CD14-positive monocyte (primary cell): ENCODE data around the gene C1S. TPM values are rescaled to one million over a fixed set of nuclear protein-coding genes. Genes with fewer than 3 reads are reported as not detected.

Experiments
- DNase-seq, 3 donors: peaks; one replicate each; pipeline ENCODE4 v3.0.0-alpha.2; 2011 to 2022
- H2AFZ ChIP-seq: 2 replicates; pipeline ENCODE4 v1.6.0; 2012; ENCODE audit warnings: mild to moderate bottlenecking, low read depth, low read length, inconsistent platforms; ENCODE audit not compliant: insufficient read depth, poor library complexity, severe bottlenecking
- H3K27ac ChIP-seq, 2 donors: 1 replicate in 1 of 2; 2 replicates in 1 of 2; pipeline ENCODE4 v1.5.1; 2012 to 2013; ENCODE audit warnings: low read length in 2 of 2, control low read depth in 1 of 2, inconsistent platforms in 1 of 2, low read depth in 1 of 2, mild to moderate bottlenecking in 1 of 2
- H3K27me3 ChIP-seq, 2 donors: one replicate each; pipeline versions ENCODE4 v1.6.0 to v1.6.1; 2011 to 2013; ENCODE audit warnings: low read length in 2 of 2; ENCODE audit not compliant: control insufficient read depth in 2 of 2, insufficient read depth in 2 of 2
- H3K36me3 ChIP-seq, 2 donors: replicated peaks in 1 of 2; 1 replicate in 1 of 2; 2 replicates in 1 of 2; pipeline versions ENCODE4 v1.5.1 to v1.6.1; 2012 to 2013; ENCODE audit warnings: low read length in 2 of 2, control low read depth in 1 of 2, inconsistent platforms in 1 of 2, mild to moderate bottlenecking in 1 of 2; ENCODE audit not compliant: insufficient read depth in 2 of 2, control insufficient read depth in 1 of 2
- H3K4me1 ChIP-seq, 2 donors: 1 replicate in 1 of 2; 2 replicates in 1 of 2; pipeline versions ENCODE4 v1.5.1 to v1.6.1; 2012 to 2013; ENCODE audit warnings: low read length in 2 of 2, control low read depth in 1 of 2, inconsistent platforms in 1 of 2, mild to moderate bottlenecking in 1 of 2, moderate library complexity in 1 of 2; ENCODE audit not compliant: insufficient read depth in 2 of 2, control insufficient read depth in 1 of 2
- H3K4me2 ChIP-seq: replicated peaks from 2 replicates; pipeline ENCODE3; 2012; ENCODE audit warnings: low read length, moderate library complexity, mild to moderate bottlenecking; ENCODE audit not compliant: poor library complexity, severe bottlenecking; ENCODE audit errors: extremely low read depth
- H3K4me3 ChIP-seq, 3 experiments: fragments of 200-600 bp in 1 of 3; sonication (generic) in 1 of 3; replicated peaks in 1 of 3; 1 replicate in 2 of 3; 2 replicates in 1 of 3; pipeline ENCODE4 v1.5.1; 2011 to 2013; ENCODE audit warnings: low read length in 3 of 3, mild to moderate bottlenecking in 3 of 3, control low read depth in 2 of 3, low read depth in 2 of 3, inconsistent platforms in 1 of 3, moderate library complexity in 1 of 3
- H3K79me2 ChIP-seq: 2 replicates; pipeline ENCODE4 v1.6.0; 2012; ENCODE audit warnings: mild to moderate bottlenecking, control low read depth, inconsistent platforms, low read length, moderate library complexity; ENCODE audit not compliant: insufficient read depth
- H3K9ac ChIP-seq: 2 replicates; pipeline ENCODE4 v1.6.0; 2017; ENCODE audit warnings: low read length, mild to moderate bottlenecking; ENCODE audit not compliant: insufficient read depth, poor library complexity, severe bottlenecking
- H3K9me3 ChIP-seq, 2 donors: replicated peaks in 1 of 2; 1 replicate in 1 of 2; 2 replicates in 1 of 2; pipeline versions ENCODE4 v1.5.1 to v1.6.1; 2012 to 2013; ENCODE audit warnings: low read length in 2 of 2, control low read depth in 1 of 2; ENCODE audit not compliant: control insufficient read depth in 1 of 2, insufficient read depth in 1 of 2
- H4K20me1 ChIP-seq: 2 replicates; pipeline ENCODE4 v1.6.0; 2012; ENCODE audit warnings: mild to moderate bottlenecking, low read length, control low read depth, moderate library complexity; ENCODE audit not compliant: insufficient read depth
- H3K27ac Mint-ChIP-seq, 7 donors: one replicate each; pipeline ENCODE4 v1.8.0; 2020; ENCODE audit warnings: mild to moderate bottlenecking in 7 of 7, mixed read lengths in 7 of 7, moderate library complexity in 6 of 7, inconsistent platforms in 2 of 7
- H3K27me3 Mint-ChIP-seq, 3 donors: one replicate each; pipeline ENCODE4 v1.8.0; 2021 to 2022; ENCODE audit warnings: low read depth in 3 of 3, mild to moderate bottlenecking in 3 of 3, mixed read lengths in 3 of 3, moderate library complexity in 3 of 3, inconsistent platforms in 1 of 3
- H3K36me3 Mint-ChIP-seq, 2 donors: one replicate each; pipeline ENCODE4 v1.8.0; 2020; ENCODE audit warnings: mixed read lengths in 2 of 2, inconsistent platforms in 1 of 2, mild to moderate bottlenecking in 1 of 2
- H3K4me1 Mint-ChIP-seq: one replicate; pipeline ENCODE4 v1.8.0; 2020; ENCODE audit warnings: mild to moderate bottlenecking, mixed read lengths
- H3K4me3 Mint-ChIP-seq, 2 donors: one replicate each; pipeline ENCODE4 v1.8.0; 2020; ENCODE audit warnings: mild to moderate bottlenecking in 2 of 2, mixed read lengths in 2 of 2, moderate library complexity in 1 of 2
- H3K9me3 Mint-ChIP-seq, 7 donors: one replicate each; pipeline ENCODE4 v1.8.0; 2020 to 2022; ENCODE audit warnings: mixed read lengths in 7 of 7, mild to moderate bottlenecking in 6 of 7, moderate library complexity in 6 of 7, inconsistent platforms in 2 of 7
- CTCF ChIP-seq: fragments of 200-600 bp; IDR thresholded peaks from one replicate; pipeline ENCODE4 v1.8.0; 2022; ENCODE audit warnings: antibody characterized with exemption, mild to moderate bottlenecking
- WGBS: methylation state at CpG from one replicate; pipeline ENCODE4 v1.1.5; 2013; ENCODE audit warnings: missing lambda C conversion rate; ENCODE audit not compliant: insufficient coverage; 5-methylcytosine and 5-hydroxymethylcytosine counted together
- intact Hi-C, 2 donors: fragments of 100-400 bp; cut with micrococcal nuclease; formaldehyde crosslinking; loops; one replicate each; pipeline versions ENCODE4 v1.15.0 to v1.15.1; 2023
- polyA plus RNA-seq, 3 donors: library from polyadenylated mRNA; depleted of rRNA in 1 of 3; unstranded in 2 of 3; stranded (reverse) in 1 of 3; fragments of 300-500 nt in 2 of 3; fragments of >200 nt in 1 of 3; fragmentation: Illumina TruSeq in 2 of 3; gene quantifications; 1 replicate in 2 of 3; 2 replicates in 1 of 3; pipeline ENCODE4 v1.2.3, GENCODE V29; 2012 to 2021

Gene C1S
- polyA plus RNA-seq, 3 donors, result 1.00 TPM; not detected in 2

- no peak for TF ChIP-seq CTCF
- no peaks in the 10 kb centered on the region for H3K9me3 ChIP-seq
- Mint-ChIP-seq H3K9me3 (peaks cover 0 to 1% (median 0%) of the 10 kb centered on the region in 7 donors), H3K4me3 (no peak overlapping the region), H3K4me1 (peaks cover 2% of the 10 kb centered on the region), H3K36me3 (no peaks in the 10 kb centered on the region), H3K27ac (no peak overlapping the region), H3K27me3 (peaks cover 2 to 10% (median 5%) of the 10 kb centered on the region in 3 donors)
- H3K4me3 ChIP-seq, result no peak overlapping the region
- no peaks in the 10 kb centered on the region for H3K4me1 ChIP-seq
- no peak overlapping the region for H3K4me2 ChIP-seq
- no peak overlapping the region for H3K27ac ChIP-seq
- H3K9ac ChIP-seq, result no peak overlapping the region
- no peaks in the 10 kb centered on the region for H3K27me3 ChIP-seq
- no peaks in the 10 kb centered on the region for H3K79me2 ChIP-seq
- no peak for DNase-seq
- H3K36me3 ChIP-seq, result no peaks in the 10 kb centered on the region
- no peaks in the 10 kb centered on the region for H4K20me1 ChIP-seq
- WGBS, result 100% methylated on average over 1 of the region's 7 CpGs
- H2AFZ ChIP-seq, result no peak overlapping the region
- intact Hi-C loops, result no loop called here
Observed at GRCh38 chr12:7065073-7065623, 4.6 kb downstream of the C1S start.

- Mint-ChIP-seq H3K36me3 (no peaks in the 10 kb centered on the region), H3K9me3 (peaks cover 0 to 1% (median 0%) of the 10 kb centered on the region in 7 donors), H3K4me3 (no peak overlapping the region), H3K27me3 (peaks cover 0 to 11% (median 2%) of the 10 kb centered on the region in 3 donors), H3K27ac (no peak overlapping the region), H3K4me1 (peaks cover 2% of the 10 kb centered on the region)
- H3K9me3 ChIP-seq, result no peaks in the 10 kb centered on the region
- TF ChIP-seq CTCF, result no peak
- no peak overlapping the region for H3K4me3 ChIP-seq
- intact Hi-C loops, result no loop called here
- no peak overlapping the region for H3K9ac ChIP-seq
- no CpG with 5 or more reads among the region's 2 CpGs for WGBS
- H3K36me3 ChIP-seq, result no peaks in the 10 kb centered on the region
- H3K27me3 ChIP-seq, result no peaks in the 10 kb centered on the region
- no peaks in the 10 kb centered on the region for H4K20me1 ChIP-seq
- no peak overlapping the region for H3K27ac ChIP-seq
- no peak for DNase-seq
- H3K79me2 ChIP-seq, result no peaks in the 10 kb centered on the region
- no peaks in the 10 kb centered on the region for H3K4me1 ChIP-seq
- no peak overlapping the region for H2AFZ ChIP-seq
- H3K4me2 ChIP-seq, result no peak overlapping the region
Observed at GRCh38 chr12:7066596-7066995, 6.1 kb downstream of the C1S start.
